ENCODE results near the gene ZNF879.

- TF ChIP-seq, protein P1, sequence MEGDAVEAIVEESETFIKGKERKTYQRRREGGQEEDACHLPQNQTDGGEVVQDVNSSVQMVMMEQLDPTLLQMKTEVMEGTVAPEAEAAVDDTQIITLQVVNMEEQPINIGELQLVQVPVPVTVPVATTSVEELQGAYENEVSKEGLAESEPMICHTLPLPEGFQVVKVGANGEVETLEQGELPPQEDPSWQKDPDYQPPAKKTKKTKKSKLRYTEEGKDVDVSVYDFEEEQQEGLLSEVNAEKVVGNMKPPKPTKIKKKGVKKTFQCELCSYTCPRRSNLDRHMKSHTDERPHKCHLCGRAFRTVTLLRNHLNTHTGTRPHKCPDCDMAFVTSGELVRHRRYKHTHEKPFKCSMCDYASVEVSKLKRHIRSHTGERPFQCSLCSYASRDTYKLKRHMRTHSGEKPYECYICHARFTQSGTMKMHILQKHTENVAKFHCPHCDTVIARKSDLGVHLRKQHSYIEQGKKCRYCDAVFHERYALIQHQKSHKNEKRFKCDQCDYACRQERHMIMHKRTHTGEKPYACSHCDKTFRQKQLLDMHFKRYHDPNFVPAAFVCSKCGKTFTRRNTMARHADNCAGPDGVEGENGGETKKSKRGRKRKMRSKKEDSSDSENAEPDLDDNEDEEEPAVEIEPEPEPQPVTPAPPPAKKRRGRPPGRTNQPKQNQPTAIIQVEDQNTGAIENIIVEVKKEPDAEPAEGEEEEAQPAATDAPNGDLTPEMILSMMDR (IDR thresholded peaks at IDR 0.05), result no peak
- no peak for TF ChIP-seq POLR2A (IDR thresholded peaks at IDR 0.05)
These were observed 27.4 kb upstream of the ZNF879 start for GRCh38 chr5:178996156-178996555.

Data from thyroid gland (tissue), 4 donors.